Measurements from ENCODE around the gene DOCK3.

DNA sequence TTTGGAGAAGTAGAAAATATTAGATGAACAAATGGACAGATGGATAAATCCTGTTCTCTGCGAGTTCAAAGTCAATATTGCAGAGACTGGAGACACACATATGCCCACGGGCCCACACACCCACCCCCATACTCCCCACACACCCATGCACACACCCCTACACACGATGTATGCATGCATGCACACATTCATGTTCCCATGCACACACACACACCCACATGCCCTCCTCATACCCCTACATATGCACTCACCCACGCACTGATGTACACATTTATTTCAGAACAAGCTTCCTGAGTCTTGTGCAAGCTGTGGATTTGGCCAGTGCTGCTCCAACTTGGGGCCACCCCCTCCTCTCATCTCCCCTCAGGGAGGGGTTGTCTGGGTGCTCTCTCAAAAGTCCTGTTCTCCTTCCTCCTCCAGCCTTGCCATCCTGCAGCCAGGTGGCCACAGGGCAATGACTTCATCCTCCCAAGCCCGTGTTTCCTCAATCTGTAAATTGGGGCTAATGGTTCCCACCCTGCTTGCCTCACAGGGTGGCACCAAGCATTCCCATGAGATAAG lies 41.4 kb upstream of the DOCK3 start:
- TF ChIP-seq POLR2A (IDR thresholded peaks at IDR 0.05) (no peak), CTCF (IDR thresholded peaks at IDR 0.05) (no peak)
